ENCODE measurements around the gene VPREB3. TPM values are rescaled to one million over a fixed set of nuclear protein-coding genes. Genes with fewer than 3 reads are reported as not detected.

The VPREB3 gene
- not detected in 2 replicates for total RNA-seq (ENCODE audit: low replicate concordance)

GRCh38 chr22:23754220-23754919 is at the start of gene VPREB3:
Gene VPREB3, minus strand, starts transcription at chr22:23754425. Its CDS starts 62 bp downstream, at chr22:23754363.
- Mint-ChIP-seq H3K4me3 (no peak within 1 kb of the TSS), H3K27me3 (ENCODE audit: insufficient read depth, low read depth) (peaks cover 2% of the 10 kb centered on the region), H3K27ac (peak within 1 kb of the TSS; percentile 66), H3K36me3 (no peaks in the 10 kb centered on the region), H3K9me3 (no peaks in the 10 kb centered on the region), H3K4me1 (peaks cover 33% of the 10 kb centered on the region)
- Histone ChIP-seq H2AFZ (replicated peaks) (no peak within 1 kb of the TSS), H3K79me2 (ENCODE audit: low read depth) (no peaks in the 10 kb centered on the region), H3K4me1 (peaks cover 7% of the 10 kb centered on the region), H3F3A (ENCODE audit: low read depth) (peaks cover 18% of the 10 kb centered on the region), H3K9me3 (ENCODE audit: low read depth) (no peaks in the 10 kb centered on the region), H3K27me3 (no peaks in the 10 kb centered on the region), H3K27ac (no peak within 1 kb of the TSS), H4K20me1 (ENCODE audit: low read depth) (no peaks in the 10 kb centered on the region), H3K9ac (no peak within 1 kb of the TSS), H3K4me3 (no peak within 1 kb of the TSS), H3K36me3 (no peaks in the 10 kb centered on the region), H3K4me2 (no peak within 1 kb of the TSS)
- no peak for TF ChIP-seq CTCF (IDR thresholded peaks at IDR 0.05)
- TF ChIP-seq EZH2 (IDR thresholded peaks at IDR 0.05), result no peak
- no peak for TF ChIP-seq EZH2phosphoT487 (IDR thresholded peaks at IDR 0.05)
- no peak for DNase-seq (ENCODE audit: low spot score)

- H3K9me3 ChIP-seq (ENCODE audit: low read depth), result no peaks in the 10 kb centered on the region
- H3K36me3 ChIP-seq, result peaks cover 8% of the 10 kb centered on the region
- no peaks in the 10 kb centered on the region for H3K4me1 ChIP-seq
- TF ChIP-seq EZH2phosphoT487 (IDR thresholded peaks at IDR 0.05) (no peak), CTCF (IDR thresholded peaks at IDR 0.05) (no peak), EZH2 (IDR thresholded peaks at IDR 0.05) (no peak)
- Mint-ChIP-seq H3K27me3 (ENCODE audit: insufficient read depth, low read depth) (peaks cover 2% of the 10 kb centered on the region), H3K27ac (peak overlapping the region; percentile 69), H3K4me1 (no peaks in the 10 kb centered on the region), H3K36me3 (peaks cover 52% of the 10 kb centered on the region), H3K4me3 (no peak overlapping the region), H3K9me3 (no peaks in the 10 kb centered on the region)
- no peaks in the 10 kb centered on the region for H3K27me3 ChIP-seq
- H4K20me1 ChIP-seq (ENCODE audit: low read depth), result no peaks in the 10 kb centered on the region
- H3F3A ChIP-seq (ENCODE audit: low read depth), result no peaks in the 10 kb centered on the region
- H3K4me3 ChIP-seq, result no peak overlapping the region
- DNase-seq (ENCODE audit: low spot score), result no peak
- H3K27ac ChIP-seq, result no peak overlapping the region
- H3K4me2 ChIP-seq, result no peak overlapping the region
- no peak overlapping the region for H3K9ac ChIP-seq
- H3K79me2 ChIP-seq (ENCODE audit: low read depth), result no peaks in the 10 kb centered on the region
- H2AFZ ChIP-seq (replicated peaks), result no peak overlapping the region
Observed at GRCh38 chr22:23803001-23803819, 49.0 kb upstream of the VPREB3 start.

- H3K9me3 Mint-ChIP-seq, result no peaks in the 10 kb centered on the region
- Histone ChIP-seq H3K9ac (no peak overlapping the region), H3K4me2 (no peak overlapping the region), H2AFZ (replicated peaks) (no peak overlapping the region), H3K27me3 (no peaks in the 10 kb centered on the region), H4K20me1 (ENCODE audit: low read depth) (no peaks in the 10 kb centered on the region), H3K79me2 (ENCODE audit: low read depth) (peaks cover 5% of the 10 kb centered on the region), H3F3A (ENCODE audit: low read depth) (no peaks in the 10 kb centered on the region), H3K9me3 (ENCODE audit: low read depth) (no peaks in the 10 kb centered on the region), H3K36me3 (peaks cover 8% of the 10 kb centered on the region), H3K27ac (no peak overlapping the region), H3K4me3 (no peak overlapping the region), H3K4me1 (no peaks in the 10 kb centered on the region)
- no peak overlapping the region for H3K27ac Mint-ChIP-seq
- H3K36me3 Mint-ChIP-seq, result peaks cover 51% of the 10 kb centered on the region
- H3K27me3 Mint-ChIP-seq (ENCODE audit: insufficient read depth, low read depth), result peaks cover 2% of the 10 kb centered on the region
- no peaks in the 10 kb centered on the region for H3K4me1 Mint-ChIP-seq
- TF ChIP-seq CTCF (IDR thresholded peaks at IDR 0.05), result no peak
- TF ChIP-seq EZH2phosphoT487 (IDR thresholded peaks at IDR 0.05), result no peak
- TF ChIP-seq EZH2 (IDR thresholded peaks at IDR 0.05), result no peak
- DNase-seq (ENCODE audit: low spot score), result no peak
- H3K4me3 Mint-ChIP-seq, result no peak overlapping the region
Observed at GRCh38 chr22:23801886-23802377, 47.7 kb upstream of the VPREB3 start.
